ENCODE measurements around the gene RHCG. TPM values are rescaled to one million over a fixed set of nuclear protein-coding genes. Genes with fewer than 3 reads are reported as not detected.
"Not testable (repeated sequence)": the region's sequence is repeated elsewhere in the genome, so short reads cannot be mapped to it uniquely, and the experiment has no call there.

Gene RHCG
- total and polyA plus RNA-seq, 8 donors, result 2.2 to 3.1 (median 2.6) TPM; not detected in 2

GRCh38 chr15:89469426-89470096 lies 26.8 kb downstream of the RHCG start:
- H3K27me3 ChIP-seq, result peaks cover 9 to 48% of the 10 kb centered on the region in 2 donors
- intact Hi-C loops (cut with DNase I), result no loop called here
- DNase-seq, result no peak
- no peaks in the 10 kb centered on the region for H3K4me1 ChIP-seq
- no peak overlapping the region for H3K4me3 ChIP-seq
- no peaks in the 10 kb centered on the region for H3K36me3 ChIP-seq
- no peaks in the 10 kb centered on the region for H3K9me3 ChIP-seq
- no peak for TF ChIP-seq CTCF (IDR thresholded peaks at IDR 0.05)
- no peak overlapping the region for H3K27ac ChIP-seq
- no peak for ATAC-seq

- intact Hi-C loops (cut with DNase I); H3K4me1 ChIP-seq; H3K9me3 ChIP-seq; H3K4me3 ChIP-seq; H3K36me3 ChIP-seq; H3K27ac ChIP-seq; DNase-seq; ATAC-seq: not testable (repeated sequence)
- H3K27me3 ChIP-seq, result peaks cover 9 to 47% of the 10 kb centered on the region in 2 donors
These were observed 27.6 kb downstream of the RHCG start for GRCh38 chr15:89468813-89469212.

DNA sequence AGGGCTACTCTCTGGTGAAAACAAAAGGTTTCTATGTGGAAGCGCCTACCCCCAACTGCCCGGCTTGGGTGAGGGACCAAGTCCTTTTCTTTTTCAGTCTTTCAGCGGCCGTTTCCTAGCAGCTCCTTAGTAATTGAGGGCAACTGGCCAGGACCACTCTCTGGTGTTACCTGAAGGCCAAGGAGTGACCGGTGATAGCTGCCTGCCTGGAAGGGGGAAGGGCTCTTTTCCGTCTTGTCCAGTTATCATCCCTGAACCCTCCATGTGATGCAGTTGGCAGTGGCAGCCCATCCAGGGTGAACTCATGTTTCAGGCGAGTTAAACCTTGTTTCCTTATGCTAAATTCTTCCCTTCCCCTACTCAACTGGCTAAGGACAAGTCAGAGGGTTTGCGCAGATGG lies 33.3 kb downstream of the RHCG start:
- H3K27me3 ChIP-seq, result peaks cover 0 to 24% of the 10 kb centered on the region in 2 donors
- H3K36me3 ChIP-seq, result no peaks in the 10 kb centered on the region
- no peak for TF ChIP-seq CTCF (IDR thresholded peaks at IDR 0.05)
- intact Hi-C loops (cut with DNase I), result no loop called here
- no peak for DNase-seq
- no peaks in the 10 kb centered on the region for H3K4me1 ChIP-seq
- no peak overlapping the region for H3K4me3 ChIP-seq
- ATAC-seq, result no peak
- H3K27ac ChIP-seq, result no peak overlapping the region
- H3K9me3 ChIP-seq, result no peaks in the 10 kb centered on the region

DNA sequence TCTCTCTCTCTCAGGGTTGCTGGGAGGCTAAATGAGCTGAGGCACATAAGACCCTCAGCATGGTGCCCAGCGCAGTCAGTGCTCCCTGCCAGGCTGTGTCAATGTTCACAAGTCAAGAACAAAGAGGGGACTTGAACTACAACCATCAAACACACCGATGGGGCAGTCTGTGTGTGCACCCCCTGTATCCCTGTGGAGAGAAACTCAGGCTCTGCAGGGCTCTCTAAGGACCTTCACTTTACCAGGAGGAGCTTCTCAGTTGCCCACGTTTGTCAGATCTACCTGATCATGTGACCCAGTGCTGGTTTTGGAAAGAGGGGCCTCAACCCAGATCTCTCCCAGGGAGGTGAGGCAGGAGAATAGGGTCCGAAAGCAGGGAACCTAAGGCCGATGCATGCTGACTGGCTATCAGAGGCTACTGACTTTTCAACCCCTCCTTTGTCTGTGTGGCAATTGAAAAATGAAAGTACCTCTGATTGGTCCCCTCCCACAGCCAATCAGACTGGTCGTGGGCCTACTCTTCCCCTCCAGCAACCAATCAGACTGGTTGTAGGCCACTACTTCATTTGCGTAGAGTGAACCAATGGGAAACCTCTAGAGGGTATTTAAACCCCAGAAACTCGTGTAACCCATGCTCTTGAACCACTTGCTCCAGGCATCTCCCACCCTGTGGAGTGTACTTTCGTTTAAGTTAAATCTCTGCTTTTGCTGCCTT lies 34.0 kb downstream of the RHCG start:
- H3K9me3 ChIP-seq, result peaks cover 0 to 3% of the 10 kb centered on the region in 2 donors
- TF ChIP-seq CTCF (IDR thresholded peaks at IDR 0.05), result no peak
- H3K4me3 ChIP-seq, result no peak overlapping the region
- intact Hi-C loops (cut with DNase I), result no loop called here
- no peak overlapping the region for H3K27ac ChIP-seq
- ATAC-seq (no peak), DNase-seq (no peak)
- peaks cover 0 to 24% of the 10 kb centered on the region in 2 donors for H3K27me3 ChIP-seq
- H3K4me1 ChIP-seq, result no peaks in the 10 kb centered on the region
- H3K36me3 ChIP-seq, result no peaks in the 10 kb centered on the region

DNA sequence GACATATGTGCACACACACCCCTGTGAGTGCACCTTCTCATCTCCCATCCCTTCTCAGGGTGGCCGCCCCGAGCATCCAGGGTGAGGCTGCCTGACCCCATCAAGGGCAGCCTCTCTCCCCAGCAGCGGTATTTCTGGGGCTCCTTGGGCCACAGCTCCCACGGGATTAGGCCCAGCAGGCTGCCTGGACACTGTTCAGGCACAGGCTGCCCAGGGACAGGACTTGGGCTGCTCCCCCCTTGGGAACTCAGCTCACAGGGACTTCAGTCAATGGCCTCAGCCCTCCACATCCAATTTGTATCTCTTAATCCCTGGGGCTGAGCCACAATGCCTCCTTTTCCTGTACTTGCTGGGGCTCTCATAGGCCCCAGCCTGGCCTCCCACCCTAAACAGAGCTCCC lies 35.0 kb downstream of the RHCG start:
- H3K4me3 ChIP-seq, result no peak overlapping the region
- H3K27me3 ChIP-seq, result peaks cover 0 to 24% of the 10 kb centered on the region in 2 donors
- peaks cover 0 to 12% of the 10 kb centered on the region in 2 donors for H3K9me3 ChIP-seq
- H3K4me1 ChIP-seq, result no peaks in the 10 kb centered on the region
- no peak for DNase-seq
- no peaks in the 10 kb centered on the region for H3K36me3 ChIP-seq
- H3K27ac ChIP-seq, result no peak overlapping the region
- no peak for ATAC-seq
- TF ChIP-seq CTCF (IDR thresholded peaks at IDR 0.05), result no peak
- intact Hi-C loops (cut with DNase I), result no loop called here

Data from left lung (tissue), 10 donors.